DND-41 (cell line): ENCODE data around the gene KLHL24.
A peak's percentile ranks its signal among the peaks of the same experiment; 100 is the strongest.

Experiments
- ATAC-seq: fragments of 200-7000 bp; cut with Tn5 transposase; 3 replicates; pipeline ENCODE4 v1.9.1; 2021; ENCODE audit warnings: low read depth; ENCODE audit not compliant: insufficient read depth
- DNase-seq: peaks from one replicate; pipeline ENCODE4 v3.0.0-alpha.2; 2020
- H2AFZ ChIP-seq: 2 replicates; pipeline ENCODE4 v1.6.0; 2012; ENCODE audit warnings: low read depth, low read length
- H3K27ac ChIP-seq: 2 replicates; pipeline ENCODE4 v1.5.1; 2012; ENCODE audit warnings: low read length, inconsistent platforms
- H3K27me3 ChIP-seq: fragments of 200-600 bp; sonication (generic); 2 replicates; pipeline ENCODE4 v1.6.0; 2012; ENCODE audit warnings: low read length, mild to moderate bottlenecking, inconsistent platforms; ENCODE audit not compliant: insufficient read depth, poor library complexity
- H3K36me3 ChIP-seq: 2 replicates; pipeline ENCODE4 v1.5.1; 2012; ENCODE audit warnings: low read length, inconsistent platforms; ENCODE audit not compliant: insufficient read depth
- H3K4me1 ChIP-seq: 2 replicates; pipeline ENCODE4 v1.5.1; 2012; ENCODE audit warnings: mild to moderate bottlenecking, low read length; ENCODE audit not compliant: insufficient read depth
- H3K4me2 ChIP-seq: 2 replicates; pipeline ENCODE4 v1.6.0; 2012; ENCODE audit warnings: mild to moderate bottlenecking, moderate library complexity, low read length, inconsistent platforms; ENCODE audit not compliant: insufficient read depth
- H3K4me3 ChIP-seq, 2 experiments: fragments of 200-600 bp in 1 of 2; shearing (Covaris generic) in 1 of 2; 2 replicates each; pipeline ENCODE4 v1.5.1; 2012 to 2016; ENCODE audit warnings: inconsistent platforms in 2 of 2, low read length in 2 of 2, mild to moderate bottlenecking in 2 of 2, low read depth in 1 of 2, moderate library complexity in 1 of 2
- H3K79me2 ChIP-seq: 2 replicates; pipeline ENCODE4 v1.6.0; 2012; ENCODE audit warnings: low read length, inconsistent platforms; ENCODE audit not compliant: insufficient read depth
- H3K9ac ChIP-seq: 2 replicates; pipeline ENCODE4 v1.6.0; 2012; ENCODE audit warnings: low read depth, mild to moderate bottlenecking, inconsistent platforms, low read length, moderate library complexity
- H3K9me3 ChIP-seq: 2 replicates; pipeline ENCODE4 v1.5.1; 2012; ENCODE audit warnings: low read length, moderate library complexity, mild to moderate bottlenecking, inconsistent platforms; ENCODE audit not compliant: insufficient read depth, severe bottlenecking
- H4K20me1 ChIP-seq: 2 replicates; pipeline ENCODE4 v1.6.0; 2012; ENCODE audit warnings: low read length; ENCODE audit not compliant: insufficient read depth
- CTCF ChIP-seq: IDR thresholded peaks from 2 replicates; pipeline ENCODE4 v1.5.1; 2012; ENCODE audit warnings: borderline replicate concordance, low read length, moderate library complexity, mild to moderate bottlenecking; ENCODE audit not compliant: poor library complexity, severe bottlenecking; ENCODE audit errors: extremely low read depth
- EZH2 ChIP-seq: IDR thresholded peaks from 3 replicates; pipeline ENCODE4 v1.6.1; 2012; ENCODE audit warnings: borderline replicate concordance, low read depth, mild to moderate bottlenecking, moderate library complexity, low read length, inconsistent platforms; ENCODE audit not compliant: severe bottlenecking

The KLHL24 gene

GRCh38 chr3:183653209-183654064 is 18.0 kb downstream of the KLHL24 start:
- Histone ChIP-seq H3K9me3 (peaks cover 46% of the 10 kb centered on the region), H2AFZ (no peak overlapping the region), H3K27ac (no peak overlapping the region), H3K27me3 (no peaks in the 10 kb centered on the region), H3K4me2 (no peak overlapping the region), H3K36me3 (peaks cover 67% of the 10 kb centered on the region), H3K79me2 (peaks cover 7% of the 10 kb centered on the region), H3K4me1 (no peaks in the 10 kb centered on the region), H4K20me1 (no peaks in the 10 kb centered on the region), H3K9ac (no peak overlapping the region), H3K4me3 (no peak overlapping the region)
- DNase-seq (peak; percentile 39), ATAC-seq (no peak)
- TF ChIP-seq EZH2, result no peak
- no peak for TF ChIP-seq CTCF

GRCh38 chr3:183654727-183655126 is 19.3 kb downstream of the KLHL24 start:
- no peak for TF ChIP-seq CTCF
- TF ChIP-seq EZH2, result no peak
- Histone ChIP-seq H3K36me3 (peaks cover 76% of the 10 kb centered on the region), H3K4me2 (no peak overlapping the region)

GRCh38 chr3:183662099-183662498 is 26.7 kb downstream of the KLHL24 start:
- H3K79me2 ChIP-seq, result no peaks in the 10 kb centered on the region
- H3K4me2 ChIP-seq, result no peak overlapping the region
- H3K27ac ChIP-seq, result no peak overlapping the region
- no peaks in the 10 kb centered on the region for H4K20me1 ChIP-seq
- no peaks in the 10 kb centered on the region for H3K4me1 ChIP-seq
- H3K27me3 ChIP-seq, result no peaks in the 10 kb centered on the region
- H2AFZ ChIP-seq, result no peak overlapping the region
- ATAC-seq (no peak), DNase-seq (no peak)
- H3K9me3 ChIP-seq, result no peaks in the 10 kb centered on the region
- TF ChIP-seq CTCF (no peak), EZH2 (no peak)
- peaks cover 40% of the 10 kb centered on the region for H3K36me3 ChIP-seq
- no peak overlapping the region for H3K9ac ChIP-seq
- no peak overlapping the region for H3K4me3 ChIP-seq

More at GRCh38 chr3:183654727-183655126, 19.3 kb downstream of the KLHL24 start:
- Histone ChIP-seq H3K4me3 (no peak overlapping the region), H2AFZ (no peak overlapping the region), H3K27ac (no peak overlapping the region), H4K20me1 (no peaks in the 10 kb centered on the region), H3K9ac (no peak overlapping the region), H3K27me3 (no peaks in the 10 kb centered on the region), H3K4me1 (no peaks in the 10 kb centered on the region), H3K79me2 (peaks cover 7% of the 10 kb centered on the region), H3K9me3 (peaks cover 46% of the 10 kb centered on the region)
- DNase-seq (no peak), ATAC-seq (no peak)
